A549 (cell line): ENCODE results near the gene FCHSD1.

ENCODE experiments used
- CHD2 ChIP-seq: fragments of 150-350 bp; IDR thresholded peaks from 2 replicates; pipeline ENCODE4 v1.6.1; 2014; ENCODE audit warnings: low read length; ENCODE audit not compliant: partially characterized antibody
- FOSL2 ChIP-seq, 2 experiments: fragments of 450-650 bp in 1 of 2; fragments of >200 bp in 1 of 2; sonication (Bioruptor Twin) in 1 of 2; formaldehyde crosslinking; IDR thresholded peaks; 2 replicates each; pipeline versions ENCODE4 v1.5.0 to v1.6.1; 2016 to 2020; ENCODE audit warnings: mild to moderate bottlenecking in 1 of 2, moderate library complexity in 1 of 2
- HMGXB4 ChIP-seq: fragments of 250-450 bp; sonication (Bioruptor Pico); IDR thresholded peaks from 2 replicates; pipeline ENCODE4 v1.5.0; 2021; ENCODE audit warnings: mild to moderate bottlenecking, moderate library complexity, borderline replicate concordance
- MAX ChIP-seq: IDR thresholded peaks from 2 replicates; pipeline ENCODE4 v1.6.1; 2012
- POLR2A ChIP-seq: IDR thresholded peaks from 2 replicates; pipeline ENCODE4 v1.6.1; 2012; ENCODE audit warnings: mild to moderate bottlenecking, low read length
- RFX5 ChIP-seq: fragments of 450-650 bp; IDR thresholded peaks from 2 replicates; pipeline ENCODE4 v1.7.1; 2014; ENCODE audit warnings: antibody characterized with exemption, mild to moderate bottlenecking, moderate library complexity
- SMC3 ChIP-seq: fragments of >200 bp; sonication (Bioruptor Twin); formaldehyde crosslinking; IDR thresholded peaks from 3 replicates; pipeline ENCODE4 v1.6.1; 2018; ENCODE audit warnings: inconsistent platforms
- USF2 ChIP-seq: fragments of 450-650 bp; IDR thresholded peaks from 2 replicates; pipeline ENCODE4 v1.6.1; 2014; ENCODE audit warnings: antibody characterized with exemption
- TF ChIP-seq, protein P1 (sequence below): fragments of >200 bp; sonication (Bioruptor Twin); formaldehyde crosslinking; IDR thresholded peaks from 3 replicates; pipeline ENCODE4 v1.5.1; 2016

DNA sequence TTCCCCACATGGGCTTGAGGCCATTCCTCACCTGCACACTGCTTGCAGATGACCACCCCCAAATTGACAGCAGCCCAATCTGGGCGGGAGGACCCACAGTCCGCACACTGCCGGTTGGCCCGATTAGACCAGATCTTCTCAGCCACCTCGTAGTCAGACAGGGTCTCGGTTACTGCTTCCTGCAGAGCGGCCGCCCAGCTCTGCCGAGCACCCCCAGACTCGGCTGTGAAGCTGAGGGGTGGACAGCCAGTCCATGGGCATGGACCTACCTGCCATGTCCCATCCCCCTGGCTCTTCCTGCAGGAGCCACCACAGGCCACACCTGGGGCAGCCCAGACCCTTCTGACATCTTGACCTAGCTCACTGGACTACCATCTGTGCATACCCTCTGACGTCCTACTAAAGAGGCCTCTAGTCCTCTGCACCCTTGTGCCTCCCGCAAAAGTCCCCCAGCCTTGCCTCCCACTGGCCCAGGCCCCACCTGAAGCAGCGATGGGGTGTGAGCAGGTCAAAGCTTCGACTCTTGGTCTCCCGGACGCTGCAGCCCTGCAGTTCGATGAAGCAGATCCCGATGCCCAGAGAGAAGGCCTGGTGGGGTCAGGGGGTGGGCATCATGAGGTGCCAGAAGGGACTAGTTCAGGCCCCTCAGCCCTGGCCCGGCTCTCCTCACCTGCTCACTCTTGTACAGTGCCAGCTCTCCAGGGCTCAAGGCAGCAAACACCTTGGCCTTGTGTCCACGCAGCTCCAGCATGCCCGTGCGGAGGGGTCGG is 21.0 kb upstream of the FCHSD1 start:
- no peak for TF ChIP-seq MAX
- TF ChIP-seq, protein P1, sequence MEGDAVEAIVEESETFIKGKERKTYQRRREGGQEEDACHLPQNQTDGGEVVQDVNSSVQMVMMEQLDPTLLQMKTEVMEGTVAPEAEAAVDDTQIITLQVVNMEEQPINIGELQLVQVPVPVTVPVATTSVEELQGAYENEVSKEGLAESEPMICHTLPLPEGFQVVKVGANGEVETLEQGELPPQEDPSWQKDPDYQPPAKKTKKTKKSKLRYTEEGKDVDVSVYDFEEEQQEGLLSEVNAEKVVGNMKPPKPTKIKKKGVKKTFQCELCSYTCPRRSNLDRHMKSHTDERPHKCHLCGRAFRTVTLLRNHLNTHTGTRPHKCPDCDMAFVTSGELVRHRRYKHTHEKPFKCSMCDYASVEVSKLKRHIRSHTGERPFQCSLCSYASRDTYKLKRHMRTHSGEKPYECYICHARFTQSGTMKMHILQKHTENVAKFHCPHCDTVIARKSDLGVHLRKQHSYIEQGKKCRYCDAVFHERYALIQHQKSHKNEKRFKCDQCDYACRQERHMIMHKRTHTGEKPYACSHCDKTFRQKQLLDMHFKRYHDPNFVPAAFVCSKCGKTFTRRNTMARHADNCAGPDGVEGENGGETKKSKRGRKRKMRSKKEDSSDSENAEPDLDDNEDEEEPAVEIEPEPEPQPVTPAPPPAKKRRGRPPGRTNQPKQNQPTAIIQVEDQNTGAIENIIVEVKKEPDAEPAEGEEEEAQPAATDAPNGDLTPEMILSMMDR = no peak
- TF ChIP-seq CHD2 = no peak
- TF ChIP-seq HMGXB4 (CRISPR knock-in tag) = no peak
- TF ChIP-seq SMC3 = no peak
- TF ChIP-seq USF2 = no peak
- no peak for TF ChIP-seq POLR2A
- no peak for TF ChIP-seq FOSL2 (IDR thresholded peaks at IDR 0.05)
- no peak for TF ChIP-seq FOSL2 (CRISPR knock-in tag; IDR thresholded peaks at IDR 0.05)
- no peak for TF ChIP-seq RFX5
